ENCODE measurements around the gene JAK3.
A peak's percentile ranks its signal among the peaks of the same experiment; 100 is the strongest.
"Not testable (repeated sequence)": the region's sequence is repeated elsewhere in the genome, so short reads cannot be mapped to it uniquely, and the experiment has no call there.

The JAK3 gene

DNA sequence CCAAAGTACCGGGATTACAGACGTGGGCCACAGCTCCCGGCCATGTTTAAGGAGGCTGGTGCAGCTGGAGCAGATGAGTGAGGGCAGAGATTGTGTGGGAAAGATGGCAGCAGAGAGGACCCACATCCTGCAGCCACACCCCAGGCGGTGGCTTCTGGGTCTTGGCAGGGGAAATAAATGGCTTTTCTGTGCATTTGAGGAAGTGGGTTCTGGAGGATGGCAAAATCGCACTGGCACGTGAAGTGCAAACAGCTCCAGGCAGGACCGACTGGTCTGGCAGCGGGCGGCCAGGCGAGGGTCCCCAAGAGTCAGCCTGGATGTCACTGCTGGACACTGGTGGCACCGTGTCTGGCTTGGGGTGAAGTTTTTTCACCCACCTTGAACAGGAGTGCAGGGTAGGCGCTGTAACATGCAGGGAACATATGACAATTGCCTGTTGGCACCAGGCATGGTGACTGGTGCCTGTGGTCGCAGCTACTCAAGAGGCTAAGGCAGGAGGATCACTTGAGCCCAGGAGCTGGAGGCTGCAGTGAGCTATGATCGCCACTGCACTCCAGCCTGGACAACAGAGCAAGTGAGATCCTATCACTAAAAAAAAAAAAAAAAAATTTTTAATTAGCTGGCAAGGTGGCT lies 44.4 kb downstream of the JAK3 start:
- no peak for DNase-seq (ENCODE audit: low read depth)

DNA sequence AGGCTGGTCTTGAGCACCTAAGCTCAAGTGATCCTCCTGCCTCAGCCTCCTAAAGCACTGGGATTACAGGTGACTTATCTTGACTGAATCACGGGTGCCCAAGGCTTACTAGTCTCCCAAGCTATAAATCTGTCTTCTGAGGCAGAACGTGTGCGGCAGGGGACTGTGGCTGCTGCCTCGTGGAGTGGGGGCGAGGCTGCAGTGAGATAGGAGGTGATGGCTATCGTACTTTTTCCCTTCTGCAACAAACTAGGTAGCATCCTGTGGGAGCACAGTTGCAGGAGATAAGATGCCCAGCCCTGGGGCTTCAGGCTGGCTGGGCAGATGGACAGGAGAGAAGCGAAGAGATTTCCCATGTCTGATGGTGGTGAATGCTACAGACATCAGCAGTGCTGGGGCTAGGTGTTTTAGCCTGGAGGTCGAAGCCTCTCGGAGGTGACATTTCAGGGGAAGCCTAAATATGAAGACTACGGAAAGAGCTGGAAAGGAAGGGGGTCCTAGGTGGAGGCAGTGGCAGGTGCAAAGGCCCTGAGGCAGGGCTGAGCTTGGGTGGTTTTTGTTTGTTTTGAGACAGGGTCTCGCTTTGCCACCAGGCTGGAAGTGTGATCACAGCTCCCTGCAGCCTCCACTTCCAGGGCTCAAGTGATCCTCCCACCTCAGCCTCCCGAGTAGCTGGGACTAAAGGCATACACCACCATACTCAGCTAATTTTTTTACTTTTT lies 45.5 kb downstream of the JAK3 start:
- no peak for DNase-seq (ENCODE audit: low read depth)

DNA sequence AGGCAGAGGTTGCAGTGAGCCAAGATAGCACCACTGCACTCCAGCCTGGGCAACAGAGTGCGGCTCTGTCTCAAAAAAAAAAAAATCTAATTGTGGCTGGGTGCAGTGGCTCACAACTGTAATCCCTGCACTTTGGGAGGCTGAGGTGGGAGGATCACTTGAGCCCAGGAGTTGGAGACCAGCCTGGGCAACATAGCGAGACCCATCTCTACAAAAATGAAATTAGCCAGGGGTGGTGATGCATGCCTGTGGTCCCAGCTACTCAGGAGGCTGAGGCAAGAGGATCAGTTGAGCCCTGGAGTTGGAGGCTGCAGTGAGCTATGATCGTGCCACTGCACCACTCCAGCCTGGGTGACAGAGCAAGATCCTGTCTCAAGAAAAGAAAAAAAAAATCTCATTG lies 49.2 kb downstream of the JAK3 start:
- DNase-seq (ENCODE audit: low read depth) = not testable (repeated sequence)

DNA sequence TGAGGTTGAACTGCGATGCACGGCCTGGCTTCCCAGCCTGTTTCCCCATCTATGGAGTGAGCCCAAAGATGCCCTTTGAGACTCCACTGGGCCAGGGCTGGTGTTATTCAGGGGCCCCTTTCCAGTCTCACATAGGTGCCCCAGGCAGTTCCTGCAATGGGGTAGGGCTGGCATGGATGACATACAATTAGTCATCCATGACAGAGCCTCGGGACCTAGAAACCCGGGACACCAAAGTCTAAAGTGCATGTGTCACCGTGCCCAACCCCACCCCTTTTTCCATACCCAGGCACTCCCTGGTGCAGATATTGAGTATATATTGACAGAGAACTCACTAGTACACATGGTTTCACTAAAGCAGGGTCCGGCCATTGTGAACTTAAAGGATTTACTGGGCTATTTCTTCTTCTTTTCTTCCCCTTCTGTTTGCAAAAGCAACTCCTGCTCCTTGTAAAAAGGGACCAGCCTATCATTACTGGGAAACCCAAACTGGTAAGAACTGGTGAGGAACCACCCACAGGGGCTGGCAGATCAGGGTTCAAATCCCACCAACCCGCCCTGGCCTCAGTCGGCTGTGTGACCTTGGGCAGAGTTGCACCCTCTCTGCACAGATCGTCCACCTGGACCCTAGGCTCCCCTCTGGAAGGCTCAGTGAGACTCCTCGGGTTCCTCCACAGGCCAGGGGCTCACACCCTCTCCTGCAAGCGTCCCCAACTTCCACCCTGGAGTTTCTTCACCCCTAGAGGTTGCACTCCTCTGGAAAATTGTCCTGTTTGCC lies 50.2 kb downstream of the JAK3 start:
- peak; percentile 91 for DNase-seq (ENCODE audit: low read depth)

DNA sequence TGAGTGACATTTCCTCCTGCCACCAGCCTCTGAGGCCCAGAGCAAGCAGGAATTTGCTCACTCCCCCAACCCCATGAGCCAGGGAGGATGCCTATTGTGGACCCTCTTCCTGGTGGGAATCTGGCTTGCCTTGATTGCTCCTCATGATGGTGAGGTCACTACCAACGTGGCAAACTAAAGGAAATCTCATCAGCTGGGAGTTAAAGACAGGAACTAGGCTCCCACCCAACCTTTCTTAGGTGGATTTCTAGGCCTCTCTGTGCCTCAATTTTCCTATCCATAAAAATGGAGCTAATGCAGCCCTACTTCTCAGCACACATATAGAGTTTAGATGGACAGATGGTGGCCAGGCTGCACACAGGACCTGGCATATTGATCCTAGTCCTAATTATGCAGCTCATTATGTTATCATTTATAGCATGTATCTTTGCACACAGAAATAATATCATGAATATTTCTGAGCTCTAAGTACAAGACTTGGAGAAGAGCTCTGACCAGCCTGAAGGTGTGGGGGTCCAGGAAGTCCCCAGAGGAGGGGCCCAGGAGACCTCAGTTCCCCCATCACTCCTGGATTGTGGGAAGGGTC lies 50.9 kb downstream of the JAK3 start:
- DNase-seq (ENCODE audit: low read depth) = no peak

DNA sequence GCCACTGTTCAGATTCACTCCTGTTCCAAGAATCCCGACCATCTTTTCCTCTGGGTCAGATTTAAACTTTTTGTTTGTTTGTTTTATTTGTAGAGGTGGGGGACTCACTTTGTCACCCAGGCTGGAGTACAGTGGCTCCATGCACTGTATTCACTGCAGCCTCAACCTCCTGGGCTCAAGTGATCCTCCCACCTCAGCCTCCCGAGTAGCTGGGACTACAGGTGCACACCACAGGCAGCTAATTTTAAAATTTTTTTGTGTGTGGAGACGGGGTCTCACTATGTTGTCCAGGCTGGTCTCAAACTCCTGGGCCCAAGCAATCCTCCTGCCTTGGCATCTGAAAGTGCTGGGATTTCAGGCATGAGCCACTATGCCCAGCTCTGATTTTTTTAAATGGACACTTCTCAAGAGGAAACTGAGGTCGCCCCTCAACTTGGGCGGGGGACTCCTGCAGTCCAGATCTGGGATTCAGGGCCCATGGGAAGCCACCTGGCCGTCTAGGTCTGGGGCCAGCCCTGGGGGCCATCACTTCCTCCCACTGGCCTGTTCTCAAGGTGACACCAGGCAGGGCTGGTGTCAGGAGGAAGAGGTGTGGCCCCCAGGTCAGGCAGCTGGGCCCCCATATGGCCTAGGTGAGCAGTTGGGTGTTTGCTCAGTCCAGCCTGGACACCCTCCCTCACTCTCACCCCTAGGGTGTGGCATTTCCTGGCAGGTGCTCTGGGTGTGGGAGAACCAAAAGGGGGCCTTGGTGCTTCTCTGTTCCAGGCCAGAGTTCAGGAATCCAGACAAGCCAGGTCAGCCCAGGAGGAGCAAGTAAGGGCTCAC lies 51.6 kb downstream of the JAK3 start:
- DNase-seq (ENCODE audit: low read depth) = no peak

DNA sequence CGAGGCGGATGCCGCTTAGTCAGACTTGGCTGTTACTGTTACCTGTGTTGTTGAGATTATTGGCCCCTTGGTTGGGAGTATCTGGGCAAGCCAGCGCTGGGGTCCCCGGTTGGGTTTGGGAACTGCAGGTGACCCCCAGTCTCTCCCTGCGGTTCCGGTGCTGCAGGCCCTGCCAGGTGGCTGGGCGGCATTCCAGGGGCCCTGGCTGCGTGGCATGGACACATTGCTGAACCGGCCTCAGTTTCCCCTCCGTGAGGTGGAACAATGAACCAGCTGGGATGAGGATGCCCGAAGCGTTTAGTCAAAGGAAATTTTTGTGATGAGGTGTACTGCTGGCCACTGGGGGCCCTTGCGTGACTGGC lies 52.3 kb downstream of the JAK3 start:
- DNase-seq (ENCODE audit: low read depth) = no peak

DNA sequence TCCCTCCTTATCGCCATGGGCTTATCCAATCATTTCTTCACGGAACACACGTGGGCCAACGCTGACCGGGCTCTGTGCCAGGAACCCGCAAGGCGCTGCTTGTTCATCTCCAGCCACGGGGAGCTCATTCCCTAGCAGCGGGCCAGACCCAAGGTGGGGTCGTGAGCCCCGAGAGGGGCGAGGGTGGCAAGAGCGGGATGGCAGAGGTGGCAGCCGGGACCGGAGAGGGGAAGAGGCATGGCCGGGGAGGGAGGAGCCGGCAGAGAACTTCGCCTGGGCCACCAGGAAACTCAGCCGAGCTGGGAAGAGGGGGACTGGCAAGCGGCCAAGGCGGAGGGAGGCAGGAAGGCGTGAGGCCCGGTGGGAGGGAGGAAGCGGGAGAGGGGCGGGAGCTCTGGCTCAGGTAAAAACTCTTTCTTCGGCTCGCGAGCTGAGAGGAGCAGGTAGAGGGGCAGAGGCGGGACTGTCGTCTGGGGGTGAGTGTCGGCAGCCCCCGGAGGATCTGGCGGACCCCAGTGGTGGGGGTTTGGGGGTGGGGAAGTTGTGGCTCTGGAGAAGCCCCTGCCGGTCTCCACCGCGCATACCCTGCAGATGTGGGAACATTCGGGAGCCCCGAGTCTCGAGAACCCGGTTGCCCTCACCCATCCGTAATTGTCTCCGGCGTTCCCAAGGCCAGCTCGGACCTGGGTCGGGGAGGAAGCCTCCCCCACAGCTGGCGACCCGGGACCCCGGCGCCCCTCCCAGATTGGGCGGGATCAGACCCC lies 52.9 kb downstream of the JAK3 start, which contains the start of gene B3GNT3:
Gene B3GNT3, plus strand, starts transcription at position 408 of the 764 bp plus-strand sequence. CDS start 12,670 bp downstream, outside the sequence.
- peak; percentile 65 for DNase-seq (ENCODE audit: low read depth)

DNA sequence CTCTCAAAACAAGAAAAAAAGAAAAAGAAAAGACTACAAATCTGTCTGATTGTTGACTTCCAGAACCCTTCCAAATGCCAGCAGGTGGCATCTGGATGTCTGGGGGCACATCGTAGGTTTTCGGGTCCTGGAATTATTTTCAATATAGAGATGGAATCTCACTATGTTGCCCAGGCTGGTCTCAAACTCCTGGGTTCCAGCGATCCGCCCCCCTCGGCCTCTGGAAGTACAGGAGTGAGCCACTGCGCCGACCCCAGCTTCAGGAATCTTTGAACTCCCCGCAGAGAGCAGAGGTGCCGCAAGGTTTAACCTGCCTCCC lies 53.4 kb downstream of the JAK3 start:
- DNase-seq (ENCODE audit: low read depth) = no peak

DNA sequence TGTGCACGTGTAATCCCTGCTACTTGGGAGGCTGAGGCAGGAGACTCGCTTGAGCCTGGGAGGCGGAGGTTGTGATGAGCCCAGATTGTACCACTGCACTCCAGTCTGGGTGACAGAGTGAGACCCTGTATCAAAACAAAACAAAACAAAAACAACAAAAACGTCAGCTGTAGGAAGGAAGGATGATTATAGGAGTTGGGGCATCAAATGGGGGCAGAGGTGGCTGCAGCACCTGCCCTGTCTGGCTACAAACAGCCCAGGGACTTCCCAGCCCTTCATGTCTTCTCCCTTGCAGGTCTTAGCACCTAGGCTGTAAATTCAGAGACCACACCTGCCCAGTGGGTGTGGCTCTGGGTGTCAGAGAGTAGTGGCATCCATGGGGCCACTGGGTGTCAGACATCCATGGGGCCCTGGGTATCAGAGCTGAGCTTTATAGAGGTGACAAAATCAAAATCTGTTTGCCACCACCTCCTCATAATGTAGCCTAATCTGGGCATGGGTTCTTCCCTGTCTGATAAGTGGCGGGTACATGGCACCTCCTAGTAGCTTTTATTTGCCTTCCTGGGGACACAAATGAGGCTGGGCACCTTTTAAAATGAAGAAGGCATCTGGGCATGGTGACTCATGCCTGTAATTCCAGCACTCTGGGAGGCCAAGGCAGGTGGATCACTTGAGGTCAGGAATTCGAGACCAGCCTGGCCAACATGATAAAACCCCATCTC lies 57.6 kb downstream of the JAK3 start:
- DNase-seq (ENCODE audit: low read depth) = no peak

DNA sequence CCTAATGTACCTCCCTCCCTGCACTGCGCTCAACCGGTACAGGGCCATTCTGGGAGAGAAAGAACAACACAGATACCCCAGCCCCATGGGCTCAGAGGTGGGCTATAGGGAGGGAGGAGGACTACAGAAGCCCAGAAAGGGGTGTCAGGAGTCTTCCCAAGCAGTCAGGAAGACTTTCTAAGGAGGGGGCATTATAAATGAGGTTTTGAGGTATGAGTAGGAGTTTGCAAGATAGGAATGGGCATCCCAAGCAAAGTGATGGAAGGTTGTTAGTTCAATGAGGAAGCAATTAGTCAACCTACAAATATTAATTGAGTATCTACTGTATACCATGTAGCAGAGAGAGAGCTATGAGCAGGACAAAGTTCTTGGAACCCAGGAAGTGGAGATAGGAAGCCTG lies 59.1 kb downstream of the JAK3 start:
- no peak for DNase-seq (ENCODE audit: low read depth)

DNA sequence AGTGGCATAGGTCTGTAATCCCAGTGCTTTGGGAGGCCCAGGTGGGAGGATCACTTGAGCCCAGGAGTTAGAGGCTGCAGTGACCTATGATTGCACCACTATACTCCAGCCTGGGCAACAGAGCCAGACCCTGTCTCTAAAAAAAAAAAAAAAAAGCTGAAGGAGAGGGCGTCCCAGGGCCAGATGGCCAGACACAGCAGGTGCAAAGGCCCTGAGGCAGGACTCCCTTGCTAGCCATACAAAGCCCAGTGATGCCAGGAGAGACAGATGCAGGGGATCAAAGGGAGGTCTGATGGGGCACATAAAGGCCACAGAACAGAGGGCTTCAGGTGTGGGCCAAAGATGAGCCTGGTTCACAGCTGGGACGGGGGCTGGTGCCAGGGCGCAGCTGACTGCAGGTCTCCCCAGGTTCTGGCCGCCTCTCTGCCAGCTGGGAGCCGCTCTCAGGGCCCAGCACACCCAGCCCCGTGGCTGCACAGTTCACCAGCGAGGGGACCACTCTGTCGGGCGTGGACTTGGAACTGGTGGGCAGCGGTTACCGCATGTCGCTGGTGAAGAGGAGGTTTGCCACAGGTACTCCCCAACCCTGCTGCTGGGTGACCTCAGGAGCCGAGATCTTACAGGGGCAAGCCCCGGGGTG lies 60.4 kb downstream of the JAK3 start:
- DNase-seq (ENCODE audit: low read depth) = no peak

DNA sequence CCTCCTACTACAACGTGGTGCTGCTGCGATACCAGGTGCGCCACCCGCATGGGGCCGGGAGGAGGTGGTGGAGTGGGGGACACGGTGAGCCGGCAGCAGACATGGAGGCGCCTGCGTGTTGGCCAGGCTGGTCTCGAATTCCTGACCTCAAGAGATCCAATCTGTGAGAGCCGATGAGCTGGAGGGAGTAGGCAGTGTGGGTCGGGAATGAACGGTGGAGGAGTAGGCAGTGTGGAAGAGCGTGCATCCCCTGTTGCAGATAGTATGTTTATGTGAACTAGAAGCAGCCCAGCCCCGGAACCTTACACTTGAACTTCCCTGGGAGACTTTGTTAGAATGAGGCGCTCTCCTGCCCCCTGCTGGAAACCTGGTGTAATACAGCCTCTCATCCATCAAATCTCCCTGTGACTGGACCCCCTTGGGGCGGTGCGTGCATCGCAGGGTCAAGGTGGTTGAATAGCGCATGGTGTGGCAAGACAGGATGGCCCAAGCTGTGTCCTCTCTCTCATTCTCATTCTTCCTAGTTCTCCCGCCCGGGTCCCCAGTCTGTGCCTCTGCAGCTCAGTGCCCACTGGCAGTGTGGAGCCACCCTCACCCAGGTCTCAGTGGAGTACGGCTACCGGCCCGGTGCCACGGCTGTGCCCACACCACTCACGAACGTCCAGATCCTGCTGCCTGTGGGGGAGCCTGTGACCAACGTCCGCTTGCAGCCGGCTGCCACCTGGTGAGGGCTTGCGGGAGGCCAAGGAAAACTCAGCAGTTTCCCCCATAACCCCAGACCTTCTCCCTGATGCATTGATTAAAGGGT lies 63.4 kb downstream of the JAK3 start:
- peak; percentile 71 for DNase-seq (ENCODE audit: low read depth)

DNA sequence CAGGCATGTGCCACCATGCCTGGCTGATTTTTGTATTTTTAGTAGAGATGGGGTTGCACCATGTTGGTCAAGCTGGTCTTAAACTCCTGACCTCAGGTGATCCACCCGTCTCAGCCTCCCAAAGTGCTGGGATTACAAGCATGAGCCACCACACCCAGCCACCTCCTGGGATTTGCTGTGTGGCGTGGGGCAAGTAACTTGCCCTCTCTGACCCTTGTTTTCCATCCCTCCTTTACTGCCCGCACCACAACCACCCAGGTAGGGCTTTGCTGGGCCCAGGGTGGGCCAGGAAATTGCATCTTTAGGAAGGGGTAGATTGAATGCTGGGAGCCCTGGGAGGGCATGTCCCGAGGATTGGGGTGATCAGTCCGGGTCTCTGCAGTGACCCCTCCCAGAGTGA lies 64.1 kb downstream of the JAK3 start:
- DNase-seq (ENCODE audit: low read depth) = not testable (repeated sequence)

DNA sequence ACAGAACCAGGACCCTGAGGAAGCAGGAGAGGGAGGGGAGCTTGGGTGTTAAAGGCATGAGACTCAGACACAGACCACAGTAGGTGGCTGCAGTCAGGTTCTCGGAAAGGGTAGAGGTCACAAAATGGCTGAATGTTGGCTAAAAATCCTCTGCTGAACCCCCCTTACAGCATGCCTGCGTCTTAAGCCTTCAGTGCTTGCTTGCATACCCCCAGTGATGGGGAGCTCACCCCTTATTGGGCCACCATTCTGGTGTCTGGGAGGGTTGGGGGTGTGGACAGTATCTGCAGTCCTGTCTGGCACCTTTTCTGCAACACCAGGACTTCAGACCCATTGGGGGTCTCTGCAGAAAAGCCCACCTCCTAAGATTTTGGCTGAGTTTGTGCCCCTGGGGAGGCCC lies 67.0 kb downstream of the JAK3 start:
- DNase-seq (ENCODE audit: low read depth) = no peak

DNA sequence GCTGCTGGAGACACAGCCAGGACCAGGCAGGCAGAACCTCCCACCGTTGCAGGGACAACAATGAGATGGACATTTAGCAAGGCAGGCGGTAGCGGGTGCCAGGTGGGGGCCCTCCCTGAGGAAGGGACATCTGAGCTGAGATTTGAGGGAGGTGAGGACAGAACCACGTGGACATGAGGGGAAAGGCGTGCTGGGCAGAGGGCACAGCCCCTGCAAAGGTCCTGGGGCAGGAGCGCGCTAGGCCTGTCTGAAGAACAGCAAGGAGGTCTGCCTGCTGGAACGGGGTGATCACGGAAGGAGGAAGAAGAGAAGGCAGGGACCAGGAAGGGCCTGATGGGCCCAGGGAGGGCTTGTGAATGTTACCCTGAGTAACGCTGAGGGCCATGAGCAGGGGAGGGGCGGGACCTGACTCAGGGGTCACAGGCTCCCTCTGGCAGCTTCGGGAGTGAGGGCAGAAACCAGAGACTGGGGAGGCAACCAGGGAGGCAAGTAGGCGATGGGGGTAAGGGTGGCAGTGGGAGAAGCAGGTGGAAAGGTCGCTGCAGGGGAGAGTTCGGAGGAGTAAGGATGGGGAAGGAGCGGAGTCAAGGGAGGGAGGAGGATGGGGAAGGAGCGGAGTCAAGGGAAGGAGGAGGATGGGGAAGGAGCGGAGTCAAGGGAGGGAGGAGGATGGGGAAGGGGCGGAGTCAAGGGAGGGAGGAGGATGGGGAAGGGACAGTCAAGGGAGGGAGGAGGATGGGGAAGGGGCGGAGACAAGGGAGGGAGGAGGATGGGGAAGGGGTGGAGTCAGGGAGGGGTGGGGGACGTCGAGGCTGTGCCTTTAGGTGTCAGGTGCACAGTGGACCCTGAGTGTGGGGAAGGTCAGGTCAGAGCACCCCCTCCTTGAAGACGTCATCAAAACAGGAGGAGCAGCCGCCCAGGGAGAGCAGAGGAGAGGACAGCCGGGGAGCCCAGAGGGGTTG lies 68.5 kb downstream of the JAK3 start:
- peak; percentile 66 for DNase-seq (ENCODE audit: low read depth)

DNA sequence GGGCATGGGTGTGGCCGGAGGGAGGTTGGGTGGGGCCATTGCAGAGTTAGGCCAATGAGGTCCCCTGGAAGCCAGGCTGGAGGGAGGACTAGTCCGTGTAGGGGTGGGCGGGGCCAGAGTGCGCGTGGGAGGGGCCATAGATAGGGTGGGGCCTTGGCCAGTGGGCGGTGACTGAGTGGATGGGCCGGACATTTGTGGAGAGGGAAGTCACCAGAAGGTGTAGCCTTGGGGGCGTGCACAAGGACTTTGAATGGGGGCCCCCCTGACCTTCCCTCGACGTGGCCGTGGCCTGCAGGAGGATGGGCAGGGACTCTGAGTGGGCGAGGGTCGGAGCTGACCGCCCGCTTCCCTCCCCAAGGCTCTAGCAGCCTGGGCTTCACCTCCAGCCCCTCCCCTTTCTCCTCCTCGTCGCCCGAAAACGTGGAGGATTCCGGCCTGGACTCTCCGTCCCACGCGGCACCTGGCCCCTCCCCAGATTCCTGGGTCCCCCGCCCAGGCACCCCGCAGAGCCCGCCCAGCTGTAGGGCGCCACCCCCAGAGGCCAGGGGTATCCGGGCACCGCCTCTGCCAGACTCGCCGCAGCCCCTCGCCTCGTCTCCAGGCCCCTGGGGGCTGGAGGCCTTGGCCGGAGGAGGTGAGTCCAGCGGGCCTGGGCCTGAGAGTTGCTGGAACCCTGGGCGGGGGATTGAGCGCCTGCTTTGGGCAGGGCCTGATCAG lies 69.4 kb downstream of the JAK3 start:
- peak; percentile 75 for DNase-seq (ENCODE audit: low read depth)
